ENCODE data around the gene FARSA. TPM values are rescaled to one million over a fixed set of nuclear protein-coding genes. Genes with fewer than 3 reads are reported as not detected.
"Not testable (repeated sequence)": the region's sequence is repeated elsewhere in the genome, so short reads cannot be mapped to it uniquely, and the experiment has no call there.

FARSA gene
- 56.4 and 85.4 TPM in 2 replicates for total RNA-seq

- peak; percentile 76 for DNase-seq (ENCODE audit: low read depth, low spot score)
Measured at GRCh38 chr19:12933287-12934072, at the start of gene FARSA. Gene FARSA (minus strand): TSS chr19:12933711. CDS start chr19:12933696, 15 bp downstream.

GRCh38 chr19:12983091-12983490 lies 49.6 kb upstream of the FARSA start:
- DNase-seq (ENCODE audit: low read depth, low spot score): no peak

- DNase-seq (ENCODE audit: low read depth, low spot score): no peak
Measured at GRCh38 chr19:12982648-12983047, 49.1 kb upstream of the FARSA start.

- DNase-seq (ENCODE audit: low read depth, low spot score): no peak
Measured at GRCh38 chr19:12979974-12980373, 46.5 kb upstream of the FARSA start.

GRCh38 chr19:12976109-12976508 lies 42.6 kb upstream of the FARSA start:
- not testable (repeated sequence) for DNase-seq (ENCODE audit: low read depth, low spot score)

- no peak for DNase-seq (ENCODE audit: low read depth, low spot score)
Measured at GRCh38 chr19:12975221-12975741, 41.8 kb upstream of the FARSA start.

GRCh38 chr19:12974301-12975220 lies 41.0 kb upstream of the FARSA start:
- DNase-seq (ENCODE audit: low read depth, low spot score): no peak

- DNase-seq (ENCODE audit: low read depth, low spot score): no peak
Measured at GRCh38 chr19:12973236-12973635, 39.7 kb upstream of the FARSA start.

- no peak for DNase-seq (ENCODE audit: low read depth, low spot score)
Measured at GRCh38 chr19:12970070-12970820, 36.7 kb upstream of the FARSA start.

GRCh38 chr19:12969292-12969988 lies 35.9 kb upstream of the FARSA start, which contains the start of gene DAND5:
Gene DAND5 (plus strand): TSS chr19:12969576. CDS start chr19:12969661, 85 bp downstream.
- no peak for DNase-seq (ENCODE audit: low read depth, low spot score)

GRCh38 chr19:12967907-12968306 lies 34.4 kb upstream of the FARSA start:
- DNase-seq (ENCODE audit: low read depth, low spot score): no peak

GRCh38 chr19:12965812-12966135 lies 32.3 kb upstream of the FARSA start:
- DNase-seq (ENCODE audit: low read depth, low spot score): no peak

GRCh38 chr19:12965017-12965811 lies 31.7 kb upstream of the FARSA start:
- DNase-seq (ENCODE audit: low read depth, low spot score): no peak

GRCh38 chr19:12959481-12959880 lies 26.0 kb upstream of the FARSA start:
- no peak for DNase-seq (ENCODE audit: low read depth, low spot score)

- not testable (repeated sequence) for DNase-seq (ENCODE audit: low read depth, low spot score)
Measured at GRCh38 chr19:12957389-12957952, 24.0 kb upstream of the FARSA start.

GRCh38 chr19:12956446-12957388 lies 23.2 kb upstream of the FARSA start, which contains the start of gene GADD45GIP1:
Gene GADD45GIP1 (minus strand): TSS chr19:12957223. CDS start chr19:12957212, 11 bp downstream.
- no peak for DNase-seq (ENCODE audit: low read depth, low spot score)

- DNase-seq (ENCODE audit: low read depth, low spot score): no peak
Measured at GRCh38 chr19:12955996-12956395, 22.5 kb upstream of the FARSA start.

- DNase-seq (ENCODE audit: low read depth, low spot score): not testable (repeated sequence)
Measured at GRCh38 chr19:12955575-12955974, 22.1 kb upstream of the FARSA start.
